Cardiac muscle cell (in vitro differentiated cells and primary cell): ENCODE results near the gene PRRG1. TPM values are rescaled to one million over a fixed set of nuclear protein-coding genes. Genes with fewer than 3 reads are reported as not detected.
A peak's percentile ranks its signal among the peaks of the same experiment; 100 is the strongest.

Experiments used
- DNase-seq, 2 donors: peaks; one replicate each; pipeline versions ENCODE4 v3.0.0 to v3.0.0-alpha.2; 2010 to 2017; ENCODE audit warnings: low read depth in 1 of 2, low spot score in 1 of 2
- H3K27ac ChIP-seq: fragments of 200-600 bp; sonication (generic); 2 replicates; pipeline ENCODE4 v1.5.1; 2016
- H3K27me3 ChIP-seq: fragments of 200-600 bp; sonication (generic); 2 replicates; pipeline ENCODE4 v1.6.0; 2016; ENCODE audit warnings: control low read depth
- H3K36me3 ChIP-seq: fragments of 200-600 bp; sonication (generic); 2 replicates; pipeline ENCODE4 v1.5.1; 2016; ENCODE audit warnings: control low read depth
- H3K4me1 ChIP-seq: fragments of 200-600 bp; sonication (generic); 2 replicates; pipeline ENCODE4 v1.8.1; 2017; ENCODE audit warnings: low read depth, mild to moderate bottlenecking, mixed run types
- H3K4me3 ChIP-seq: fragments of 200-600 bp; sonication (generic); 2 replicates; pipeline ENCODE4 v1.5.1; 2016; ENCODE audit warnings: mild to moderate bottlenecking
- H3K9me3 ChIP-seq: fragments of 200-600 bp; sonication (generic); 2 replicates; pipeline ENCODE4 v1.5.1; 2017; ENCODE audit warnings: low read depth, mild to moderate bottlenecking, control low read depth
- CTCF ChIP-seq: IDR thresholded peaks from 2 replicates; pipeline ENCODE4 v1.5.1; 2012; ENCODE audit warnings: low read depth, mild to moderate bottlenecking, low read length
- polyA plus RNA-seq: library from polyadenylated mRNA; unstranded; fragments of >200 nt; fragmentation: Nextera tagmentation; extraction: Ambion mirVana; gene quantifications from 2 replicates; pipeline ENCODE4 v1.2.1, GENCODE V29; 2016
- total RNA-seq: library from RNA; depleted of rRNA; stranded (reverse); fragments of >200 nt; gene quantifications from 2 replicates; pipeline ENCODE4 v1.2.3, GENCODE V29; 2016

Gene PRRG1
- total and polyA plus RNA-seq, 2 experiments from 2014 or later, result 10.5 to 13.4 TPM

DNA sequence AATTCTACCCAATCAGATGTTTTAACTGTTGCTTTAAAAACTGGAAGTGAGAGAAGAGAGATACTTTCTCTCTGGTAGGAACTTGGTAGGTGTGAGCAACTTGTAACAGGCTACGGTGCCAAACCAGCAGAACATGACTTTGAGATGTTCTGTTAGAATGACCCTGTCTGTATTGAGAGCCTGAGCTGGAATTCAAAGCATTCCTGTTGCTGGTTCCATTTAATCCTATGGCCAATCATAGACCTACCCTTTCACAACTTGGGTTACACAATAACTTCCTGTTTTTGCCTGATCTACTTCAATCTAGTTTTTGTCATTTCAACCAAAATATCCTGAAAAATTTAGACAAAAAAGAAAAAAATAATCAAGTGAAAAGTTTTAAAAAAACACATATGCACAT lies 1.7 kb upstream of the PRRG1 start:
- no peaks in the 10 kb centered on the region for H3K27me3 ChIP-seq
- H3K4me3 ChIP-seq, result no peak overlapping the region
- H3K9me3 ChIP-seq, result no peaks in the 10 kb centered on the region
- peak in 1 of 2 donors; percentile 81 for DNase-seq
- H3K4me1 ChIP-seq, result no peaks in the 10 kb centered on the region
- H3K27ac ChIP-seq, result no peak overlapping the region
- no peaks in the 10 kb centered on the region for H3K36me3 ChIP-seq
- no peak for TF ChIP-seq CTCF

DNA sequence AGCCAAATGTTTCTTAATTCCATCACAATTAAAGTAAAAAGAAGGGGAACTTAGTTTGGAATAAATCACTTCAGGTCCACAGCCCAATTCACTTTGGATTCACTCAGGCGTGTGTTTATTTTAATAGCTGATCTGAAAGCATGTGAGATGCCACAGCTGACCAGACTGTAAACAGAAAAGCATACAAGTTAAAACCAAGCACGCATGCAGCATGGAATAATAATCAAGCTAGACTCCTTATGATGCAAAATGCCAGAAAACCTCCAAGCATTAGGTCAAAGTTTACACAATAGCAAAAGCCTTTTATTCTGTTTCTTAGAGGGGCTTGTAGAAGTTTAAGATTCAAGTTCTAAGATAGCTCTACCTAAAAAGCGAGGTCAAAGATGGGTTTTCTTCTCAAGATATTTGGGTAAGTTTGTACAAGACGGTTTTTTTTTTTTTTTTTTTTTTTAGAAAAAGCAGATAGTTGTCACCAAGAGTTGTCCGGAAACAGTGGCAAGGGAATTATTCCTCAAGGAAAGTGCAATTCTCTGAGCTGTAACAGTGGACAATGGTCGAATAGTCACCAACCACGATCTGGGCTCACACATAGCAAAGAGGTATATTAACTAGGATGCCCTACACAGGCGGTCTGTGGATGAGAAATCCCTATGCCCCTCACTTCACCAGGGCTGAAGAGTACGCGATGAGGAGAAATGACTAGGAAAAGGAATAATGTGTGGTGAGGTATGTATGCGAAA lies 763 bp upstream of the PRRG1 start:
- H3K9me3 ChIP-seq, result no peaks in the 10 kb centered on the region
- H3K4me3 ChIP-seq, result peak overlapping the region; percentile 63
- DNase-seq, result peak in 1 of 2 donors; percentile 23
- H3K4me1 ChIP-seq, result no peaks in the 10 kb centered on the region
- H3K27ac ChIP-seq, result no peak overlapping the region
- no peak for TF ChIP-seq CTCF
- no peaks in the 10 kb centered on the region for H3K36me3 ChIP-seq
- no peaks in the 10 kb centered on the region for H3K27me3 ChIP-seq

- DNase-seq, result no peak
Observed at GRCh38 chrX:37348971-37349220, 268 bp upstream of the PRRG1 start.

DNA sequence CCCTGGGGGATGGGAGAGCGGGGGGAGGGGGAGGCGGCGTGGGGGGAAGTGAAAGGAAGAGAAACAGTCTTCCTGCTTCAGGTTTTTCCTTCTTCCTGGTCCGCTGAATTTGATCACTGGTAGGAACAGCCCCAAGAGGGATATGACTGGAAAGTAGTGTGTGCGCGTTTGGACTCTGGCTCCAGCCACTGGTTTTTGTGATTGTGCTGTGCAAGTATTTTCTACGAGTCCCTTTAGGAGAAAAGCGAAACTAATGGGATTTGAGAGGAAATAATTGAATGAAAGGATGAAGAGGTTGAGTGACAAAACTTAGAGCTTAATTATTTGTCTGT lies 836 bp downstream of the PRRG1 start:
- Histone ChIP-seq H3K27me3 (no peaks in the 10 kb centered on the region), H3K4me1 (no peaks in the 10 kb centered on the region), H3K27ac (peak overlapping the region; percentile 61), H3K9me3 (no peaks in the 10 kb centered on the region), H3K36me3 (no peaks in the 10 kb centered on the region), H3K4me3 (peak overlapping the region; percentile 63)
- no peak for TF ChIP-seq CTCF
- DNase-seq, result peak in 1 of 2 donors; percentile 30

More at GRCh38 chrX:37348971-37349220, 268 bp upstream of the PRRG1 start:
- no peak overlapping the region for H3K27ac ChIP-seq
- no peaks in the 10 kb centered on the region for H3K27me3 ChIP-seq
- no peaks in the 10 kb centered on the region for H3K4me1 ChIP-seq
- no peaks in the 10 kb centered on the region for H3K36me3 ChIP-seq
- no peaks in the 10 kb centered on the region for H3K9me3 ChIP-seq
- TF ChIP-seq CTCF, result no peak
- peak overlapping the region; percentile 63 for H3K4me3 ChIP-seq

GRCh38 chrX:37353646-37354045 lies 4.5 kb downstream of the PRRG1 start:
- TF ChIP-seq CTCF, result no peak
- no peaks in the 10 kb centered on the region for H3K36me3 ChIP-seq
- no peaks in the 10 kb centered on the region for H3K4me1 ChIP-seq
- DNase-seq, result no peak
- no peak overlapping the region for H3K4me3 ChIP-seq
- no peak overlapping the region for H3K27ac ChIP-seq
- no peaks in the 10 kb centered on the region for H3K27me3 ChIP-seq
- H3K9me3 ChIP-seq, result no peaks in the 10 kb centered on the region
